H1 (cell line): ENCODE data around the gene MARCHF3. TPM values are rescaled to one million over a fixed set of nuclear protein-coding genes. Genes with fewer than 3 reads are reported as not detected.

Source experiments
- CBX8 ChIP-seq: fragments of 300-800, 300-1000 bp; sonication (generic); IDR thresholded peaks from 2 replicates; pipeline ENCODE4 v1.7.1; 2016; ENCODE audit warnings: low read depth, low read length, borderline replicate concordance
- MAX ChIP-seq: IDR thresholded peaks from 2 replicates; pipeline ENCODE4 v1.6.1; 2012; ENCODE audit warnings: inconsistent platforms
- polyA plus RNA-seq, 7 experiments: library from polyadenylated mRNA; depleted of rRNA in 3 of 7; stranded (reverse) in 5 of 7; unstranded in 2 of 7; fragments of >200 nt in 5 of 7; fragments of 200-250 nt in 2 of 7; gene quantifications; 1 replicate in 5 of 7; 2 replicates in 1 of 7; 4 replicates in 1 of 7; pipeline versions ENCODE4 v1.2.1 to v1.2.3, GENCODE V29; 2011 to 2013; ENCODE audit warnings: missing spikeins in 2 of 7, mixed read lengths in 2 of 7
- total RNA-seq: library from RNA; stranded (reverse); fragmentation: NEBNext Ultra II Directional; extraction: Animal tissue kit (Norgen Biotek cat#: 25700); gene quantifications from 2 replicates; pipeline ENCODE4 v1.2.1, GENCODE V29; 2021
- TF ChIP-seq, protein P1 (sequence below): IDR thresholded peaks from 2 replicates; pipeline ENCODE4 v1.6.1; 2012; ENCODE audit warnings: low read length, inconsistent platforms

The MARCHF3 gene
- total and polyA plus RNA-seq, 2 of the 8 experiments (the other 6 are each of a cell fraction or from before 2014, with no cell fraction given), result 12.0 to 16.9 TPM

DNA sequence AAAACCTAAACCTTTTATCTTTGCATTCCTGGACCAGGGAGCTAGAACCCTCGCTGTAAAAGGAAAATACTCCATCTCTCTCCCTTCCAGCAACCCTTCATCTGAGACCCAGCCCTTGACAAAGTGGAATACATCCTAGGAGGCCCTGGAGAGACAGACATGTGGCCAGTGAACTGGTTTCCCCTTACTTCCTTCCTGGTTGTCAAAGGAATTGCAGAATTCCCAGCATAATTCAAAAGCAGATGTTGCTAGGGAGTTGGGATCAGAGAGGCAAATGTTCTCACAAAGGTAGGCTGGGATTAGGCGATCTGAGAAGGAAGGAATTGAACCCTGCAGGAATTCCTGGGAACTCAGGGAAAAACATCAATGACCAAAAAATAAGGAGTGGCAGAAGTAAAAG lies 80.9 kb downstream of the MARCHF3 start (continued):
- TF ChIP-seq MAX (no peak), CBX8 (no peak)
- TF ChIP-seq, protein P1, sequence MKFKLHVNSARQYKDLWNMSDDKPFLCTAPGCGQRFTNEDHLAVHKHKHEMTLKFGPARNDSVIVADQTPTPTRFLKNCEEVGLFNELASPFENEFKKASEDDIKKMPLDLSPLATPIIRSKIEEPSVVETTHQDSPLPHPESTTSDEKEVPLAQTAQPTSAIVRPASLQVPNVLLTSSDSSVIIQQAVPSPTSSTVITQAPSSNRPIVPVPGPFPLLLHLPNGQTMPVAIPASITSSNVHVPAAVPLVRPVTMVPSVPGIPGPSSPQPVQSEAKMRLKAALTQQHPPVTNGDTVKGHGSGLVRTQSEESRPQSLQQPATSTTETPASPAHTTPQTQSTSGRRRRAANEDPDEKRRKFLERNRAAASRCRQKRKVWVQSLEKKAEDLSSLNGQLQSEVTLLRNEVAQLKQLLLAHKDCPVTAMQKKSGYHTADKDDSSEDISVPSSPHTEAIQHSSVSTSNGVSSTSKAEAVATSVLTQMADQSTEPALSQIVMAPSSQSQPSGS, result no peak
